GM18507 (cell line): ENCODE results near the gene TMEM40.
"Not testable (repeated sequence)": the region's sequence is repeated elsewhere in the genome, so short reads cannot be mapped to it uniquely, and the experiment has no call there.

Experiments used
- DNase-seq: peaks from one replicate; pipeline ENCODE4 v3.0.0; 2011; ENCODE audit warnings: low read depth; ENCODE audit not compliant: insufficient read length; ENCODE audit errors: extremely low spot score
- FAIRE-seq: peaks from 2 replicates; lab custom pipeline; 2011; peaks lifted over from hg19 to GRCh38; lab: Jason Lieb, UNC

TMEM40 gene

DNA sequence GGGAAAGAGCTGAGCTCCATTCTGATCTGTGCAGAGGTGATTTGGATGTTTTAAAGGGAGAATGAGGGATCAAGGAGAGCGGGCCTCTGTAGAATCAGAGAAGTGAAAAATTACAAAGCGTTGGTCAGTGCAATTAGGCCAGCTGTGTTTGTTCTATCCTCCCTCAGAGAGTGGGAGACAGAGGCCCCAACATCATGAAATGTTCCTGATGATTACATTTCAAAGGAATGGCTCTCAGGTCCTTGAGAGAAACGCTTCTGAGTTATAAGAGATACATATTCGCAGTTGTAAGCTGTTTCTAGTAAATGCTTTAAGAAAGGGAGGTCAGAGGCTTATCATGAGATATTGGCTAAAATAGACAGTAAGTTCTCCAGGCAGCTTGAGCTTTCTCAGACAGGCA, 21.7 kb upstream of the TMEM40 start:
- FAIRE-seq (no peak), DNase-seq (no peak)

DNA sequence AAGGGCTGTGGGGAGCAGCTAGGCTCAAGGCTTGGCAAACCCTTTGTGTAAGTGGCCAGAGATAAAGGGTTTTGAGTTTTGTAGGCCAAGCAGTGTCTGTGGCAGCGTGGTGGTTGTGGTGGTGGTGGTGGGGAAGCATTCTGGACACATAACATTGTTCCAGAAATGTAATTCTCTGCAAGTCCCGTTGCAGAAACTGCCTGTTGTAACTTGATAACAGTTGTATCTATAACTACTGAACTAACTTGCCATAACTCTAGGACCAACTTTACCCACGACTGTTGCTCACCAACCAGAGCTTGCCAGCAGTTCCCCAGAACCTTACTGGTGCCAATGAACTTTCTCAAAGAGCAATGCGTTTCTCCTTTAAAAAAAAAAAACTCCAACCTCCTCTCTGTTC, 18.1 kb upstream of the TMEM40 start:
- DNase-seq (no peak), FAIRE-seq (no peak)

DNA sequence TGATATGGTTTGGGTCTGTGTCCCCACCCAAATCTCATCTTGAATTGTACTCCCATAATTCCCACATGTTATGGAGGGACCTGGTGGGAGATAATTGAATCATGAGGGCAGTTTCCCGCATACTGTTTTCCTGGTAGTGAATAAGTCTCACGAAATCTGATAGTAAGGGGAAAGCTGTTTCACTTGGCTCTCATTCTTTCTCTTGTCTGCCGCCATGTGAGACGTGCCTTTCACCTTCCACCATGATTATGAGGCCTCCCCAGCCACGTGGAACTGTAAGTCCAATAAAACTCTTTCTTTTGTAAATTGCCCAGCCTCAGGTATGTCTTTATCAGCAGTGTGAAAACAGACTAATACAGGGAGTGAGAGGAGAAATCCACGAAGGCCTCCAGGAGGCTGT, 16.9 kb upstream of the TMEM40 start:
- not testable (repeated sequence) for FAIRE-seq, DNase-seq

DNA sequence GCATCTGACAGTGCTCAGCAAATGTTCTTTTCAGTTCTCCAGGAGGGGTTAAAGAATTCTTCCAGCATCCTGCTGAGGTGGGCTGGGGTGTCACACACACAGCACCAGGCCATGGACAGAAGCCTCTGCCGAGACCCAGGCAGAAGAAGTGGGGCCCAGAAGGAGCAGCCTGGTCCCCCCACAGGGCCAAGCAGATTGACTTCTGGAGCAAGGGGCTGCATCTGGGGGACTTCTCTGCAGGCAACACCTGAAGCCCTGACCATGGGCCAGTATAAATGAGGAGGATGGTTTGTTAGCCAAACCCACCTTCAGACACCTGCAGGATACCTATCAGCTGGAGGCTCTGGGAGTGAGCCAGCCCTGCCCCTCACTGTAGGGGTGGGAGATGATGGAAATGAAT, 16.2 kb upstream of the TMEM40 start:
- no peak for DNase-seq
- no peak for FAIRE-seq

DNA sequence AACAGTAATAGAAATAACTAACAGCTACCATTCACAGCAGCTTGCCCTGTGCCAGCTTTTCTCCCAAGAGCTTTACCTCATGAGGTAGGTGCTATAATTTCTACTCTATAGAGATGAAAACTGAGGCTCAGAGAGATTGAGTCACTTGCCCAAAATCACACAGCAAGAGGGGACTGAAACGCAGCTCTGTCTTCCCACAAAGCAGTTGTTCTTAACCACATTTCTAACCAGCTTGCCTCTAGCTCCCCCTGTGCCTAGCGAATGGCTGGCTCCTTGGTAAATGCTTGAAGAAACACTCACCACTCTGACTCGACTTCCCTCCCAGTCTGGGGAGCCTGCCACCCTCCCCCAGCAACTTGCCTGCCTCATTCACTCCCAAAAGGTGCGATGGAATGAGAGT, 15.6 kb upstream of the TMEM40 start:
- DNase-seq (no peak), FAIRE-seq (no peak)

DNA sequence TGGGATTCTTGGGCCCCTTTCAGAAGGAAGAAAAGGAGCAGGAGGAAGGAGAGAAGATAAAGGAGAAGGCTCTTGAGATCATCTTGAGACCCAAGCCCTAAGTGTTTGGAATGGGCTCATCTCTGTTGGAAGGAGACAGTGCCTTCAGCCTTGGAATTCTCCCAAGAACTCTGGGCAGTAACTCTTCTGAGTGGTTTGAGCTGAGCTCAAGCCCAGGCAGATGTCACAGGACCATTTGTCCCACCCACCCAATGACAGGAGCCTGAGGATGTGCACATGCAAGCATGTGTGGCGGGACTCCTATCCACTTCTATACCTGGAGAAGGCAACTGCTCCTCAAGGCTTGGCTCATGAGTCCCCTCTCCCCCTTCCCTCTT, 14.6 kb upstream of the TMEM40 start:
- DNase-seq (no peak), FAIRE-seq (no peak)

DNA sequence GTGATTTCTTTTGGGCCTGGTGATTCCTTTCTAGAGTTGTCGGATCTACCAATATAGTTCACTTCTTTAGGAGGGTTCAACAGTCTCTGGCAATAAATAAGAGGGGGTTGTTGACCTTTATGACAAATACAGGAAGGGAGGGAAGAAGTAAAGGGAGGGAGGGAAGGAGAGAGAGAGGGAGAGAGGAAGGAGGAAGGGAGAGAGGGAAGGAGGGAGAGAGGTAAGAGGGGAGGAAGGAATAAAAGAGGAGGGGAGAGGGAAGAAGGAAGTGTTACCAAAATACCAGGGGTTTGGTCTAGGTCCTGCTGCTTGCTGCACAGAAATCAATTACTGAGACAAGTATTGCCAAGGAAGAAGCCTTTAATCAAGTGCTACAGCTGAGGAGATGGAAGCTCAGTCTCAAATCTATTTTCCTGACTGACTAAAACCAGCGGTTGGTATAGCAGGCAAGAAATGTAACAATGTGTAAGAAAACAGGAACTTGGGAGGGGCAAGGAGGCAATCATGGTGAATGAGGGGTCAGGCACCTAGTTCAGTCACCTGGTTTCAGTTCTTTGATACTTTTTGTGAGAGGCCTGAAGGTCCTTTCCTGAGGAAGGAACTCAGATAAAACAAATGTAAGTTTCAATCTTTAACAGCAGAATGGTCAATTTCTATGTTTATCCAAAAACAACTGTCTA, 14.1 kb upstream of the TMEM40 start:
- FAIRE-seq (peak; percentile 45), DNase-seq (no peak)

DNA sequence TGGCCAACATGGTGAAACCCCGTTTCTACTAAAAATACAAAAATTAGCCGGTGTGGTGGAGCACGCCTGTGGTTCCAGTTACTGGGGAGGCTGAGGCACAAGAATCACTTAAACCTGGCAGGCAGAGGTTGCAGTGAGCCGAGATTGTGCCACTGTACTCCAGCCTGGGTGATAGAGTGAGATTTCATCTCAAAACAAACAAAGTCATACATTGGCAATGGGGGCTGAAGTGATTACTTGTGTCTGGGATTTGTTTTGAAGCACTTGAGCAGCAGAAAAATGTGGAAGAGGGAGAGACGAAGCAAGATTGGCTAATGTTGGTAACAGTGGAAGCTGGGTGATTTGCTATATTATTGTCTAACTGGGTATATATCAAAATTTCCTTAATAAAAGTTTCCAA, 13.4 kb upstream of the TMEM40 start:
- no peak for DNase-seq
- no peak for FAIRE-seq

DNA sequence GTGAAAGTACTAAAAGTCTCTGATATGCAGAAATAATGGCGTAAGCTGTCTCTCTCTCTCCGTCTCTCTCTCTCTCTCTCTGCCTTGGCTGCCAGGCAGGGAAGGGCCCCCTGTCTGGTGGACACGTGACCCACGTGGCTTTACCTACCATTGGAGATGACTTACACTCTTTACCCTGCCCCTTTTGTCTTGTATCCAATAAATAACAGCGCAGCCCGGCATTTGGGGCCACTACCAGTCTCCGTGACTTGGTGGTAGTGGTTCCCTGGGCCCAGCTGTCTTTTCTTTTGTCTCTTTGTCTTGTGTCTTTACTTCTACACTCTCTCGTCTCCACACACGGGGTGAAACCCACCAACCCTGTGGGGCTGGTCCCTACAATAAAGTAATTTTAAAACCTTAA, 12.2 kb upstream of the TMEM40 start:
- DNase-seq: no peak
- FAIRE-seq: no peak

DNA sequence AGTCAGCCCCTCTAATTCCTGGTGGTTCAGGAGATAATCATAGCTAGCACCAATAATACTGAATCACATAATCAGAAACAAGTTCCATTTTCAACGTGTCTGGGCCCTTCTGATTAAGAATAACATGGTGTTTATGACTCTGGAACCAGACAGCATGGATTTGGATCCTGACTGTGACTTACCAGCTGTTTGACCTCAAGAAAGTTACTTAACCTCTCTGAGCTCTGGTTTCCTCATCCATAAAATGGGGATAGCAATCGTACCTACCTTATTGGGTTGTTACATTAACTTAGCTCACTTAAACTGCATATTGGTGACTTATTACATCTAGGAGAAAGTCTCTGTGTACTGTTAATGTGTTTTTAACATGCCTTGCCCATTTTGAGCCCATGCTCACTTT, 10.7 kb upstream of the TMEM40 start:
- FAIRE-seq (no peak), DNase-seq (no peak)

DNA sequence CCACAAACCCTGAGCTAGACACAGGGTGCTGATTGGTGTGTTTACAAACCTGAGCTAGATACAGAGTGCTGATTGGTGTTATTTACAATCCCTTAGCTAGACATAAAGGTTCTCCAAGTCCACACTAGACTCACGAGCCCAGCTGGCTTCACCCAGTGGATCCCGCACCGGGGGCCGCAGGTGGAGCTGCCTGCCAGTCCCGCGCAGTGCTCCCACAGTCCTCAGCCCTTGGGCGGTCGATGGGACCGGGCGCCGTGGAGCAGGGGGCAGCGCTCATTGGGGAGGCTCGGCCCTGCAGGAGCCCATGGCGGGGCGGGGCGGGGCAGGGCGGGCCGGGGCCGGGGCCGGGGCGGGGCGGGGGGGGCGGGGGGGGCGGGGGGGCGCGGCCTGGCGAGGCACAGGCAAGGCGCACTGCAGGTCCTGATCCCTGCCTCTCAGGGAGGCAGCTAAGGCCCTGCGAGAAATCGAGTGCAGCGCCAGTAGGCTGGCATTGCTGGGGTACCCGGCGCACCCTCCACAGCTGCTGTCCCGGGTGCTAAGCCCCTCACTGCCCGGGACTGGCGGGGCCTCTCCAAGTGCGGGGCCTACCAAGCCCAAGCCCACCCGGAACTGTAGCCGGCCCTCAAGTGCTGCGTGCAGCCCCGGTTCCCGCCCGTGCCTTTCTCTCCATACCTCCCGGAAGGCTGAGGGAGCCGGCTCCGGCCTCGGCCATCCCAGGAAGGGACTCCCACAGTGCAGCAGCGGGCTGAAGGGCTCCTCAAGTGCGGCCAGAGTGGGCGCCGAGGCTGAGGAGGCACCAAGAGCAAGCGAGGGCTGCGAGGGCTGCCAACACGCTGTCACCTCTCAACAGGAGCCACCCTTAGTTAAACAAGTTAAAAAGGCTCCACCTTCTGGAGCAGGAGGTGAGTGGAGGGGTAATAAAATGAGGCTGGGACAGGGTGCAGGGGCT, 9.8 kb upstream of the TMEM40 start:
- DNase-seq (no peak), FAIRE-seq (no peak)

DNA sequence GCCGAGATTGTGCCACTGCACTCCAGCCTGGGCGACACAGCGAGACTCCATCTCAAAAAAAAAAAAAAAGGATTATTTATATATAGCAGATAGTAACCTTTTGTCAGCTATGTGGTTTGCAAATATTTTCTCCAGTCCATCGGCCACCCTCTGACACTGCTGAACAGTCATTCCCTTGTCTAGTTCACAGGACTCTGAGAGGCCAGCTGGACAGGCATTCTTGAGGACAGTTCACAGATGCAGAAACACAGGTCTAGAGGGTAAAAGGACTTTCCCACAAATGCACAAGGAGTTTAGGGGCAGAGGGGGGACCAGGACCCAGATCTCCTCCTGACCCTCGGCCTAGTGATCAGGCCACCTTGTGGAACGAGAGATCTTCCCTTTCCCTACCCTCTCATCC, 7.5 kb upstream of the TMEM40 start:
- FAIRE-seq: no peak
- DNase-seq: no peak

DNA sequence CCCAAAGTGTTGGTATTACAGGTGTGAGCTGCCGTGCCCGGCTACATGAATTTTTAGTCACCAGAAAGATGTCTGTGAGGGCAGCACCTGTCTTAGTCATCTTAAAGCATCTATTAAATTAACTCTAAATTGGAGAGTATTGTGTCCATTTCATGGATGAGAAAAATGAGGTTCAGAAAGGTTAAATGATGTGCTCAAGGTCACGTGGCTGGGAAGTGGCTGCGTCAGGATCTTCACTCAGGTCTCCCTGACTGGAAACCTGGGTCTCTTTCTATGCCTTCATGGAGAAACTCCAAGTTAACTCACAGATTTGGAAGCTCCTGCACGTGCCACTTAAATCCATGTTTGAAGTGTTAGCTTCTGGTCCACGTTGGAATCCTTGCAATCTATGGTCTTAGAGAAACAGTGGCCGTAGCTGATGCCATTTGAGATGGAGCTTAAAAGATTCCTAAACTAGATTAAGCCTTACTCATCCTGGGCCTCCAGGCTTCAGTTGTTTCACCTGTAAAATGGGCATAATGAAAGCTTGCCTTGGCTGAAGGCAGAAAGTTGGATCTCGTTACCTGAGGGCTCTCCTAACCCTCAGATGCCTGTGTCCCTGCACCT, 5.2 kb upstream of the TMEM40 start:
- DNase-seq (no peak), FAIRE-seq (no peak)

DNA sequence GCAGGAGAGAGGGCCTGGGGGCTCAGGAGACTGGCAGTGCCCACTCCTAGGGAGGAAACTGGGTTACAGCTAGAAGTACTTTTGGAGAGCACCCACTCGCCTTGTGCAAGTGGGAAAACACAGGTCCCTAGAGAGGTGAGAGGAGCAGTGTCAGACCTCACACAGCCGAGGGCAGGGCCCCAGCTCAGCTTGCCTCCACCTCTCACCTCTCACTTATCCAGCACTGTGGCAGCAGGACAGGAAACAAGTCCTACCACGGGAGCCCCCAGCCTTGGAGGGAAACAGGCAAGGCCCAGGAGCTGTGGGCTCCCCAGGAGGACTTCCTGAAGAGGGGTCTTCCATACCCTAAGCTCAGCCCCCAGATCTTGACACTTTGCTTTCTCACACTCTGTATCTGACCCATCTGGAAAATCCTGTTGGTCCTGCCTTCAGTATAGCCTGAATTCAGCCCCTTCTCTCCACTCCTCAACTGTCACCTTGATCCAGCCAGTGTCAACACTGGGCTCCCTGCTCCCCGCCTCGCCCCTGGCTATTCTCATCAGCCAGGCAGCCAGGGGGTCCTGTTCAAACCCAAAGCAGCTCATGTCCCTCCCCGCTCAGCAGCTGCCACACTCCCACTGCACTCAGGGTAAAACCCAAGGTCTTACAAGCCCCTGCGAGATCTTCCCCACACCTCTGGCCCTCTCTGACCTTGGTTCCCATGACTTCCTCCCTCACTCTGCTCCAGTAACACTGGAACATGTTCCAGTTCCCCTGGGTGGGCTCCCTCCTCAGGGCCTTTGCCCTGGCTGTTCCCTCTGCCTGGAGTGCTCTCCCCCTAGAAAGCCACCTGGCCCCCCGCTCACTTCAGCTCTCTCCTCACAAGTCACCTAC, 870 bp upstream of the TMEM40 start:
- FAIRE-seq: no peak
- DNase-seq: no peak

DNA sequence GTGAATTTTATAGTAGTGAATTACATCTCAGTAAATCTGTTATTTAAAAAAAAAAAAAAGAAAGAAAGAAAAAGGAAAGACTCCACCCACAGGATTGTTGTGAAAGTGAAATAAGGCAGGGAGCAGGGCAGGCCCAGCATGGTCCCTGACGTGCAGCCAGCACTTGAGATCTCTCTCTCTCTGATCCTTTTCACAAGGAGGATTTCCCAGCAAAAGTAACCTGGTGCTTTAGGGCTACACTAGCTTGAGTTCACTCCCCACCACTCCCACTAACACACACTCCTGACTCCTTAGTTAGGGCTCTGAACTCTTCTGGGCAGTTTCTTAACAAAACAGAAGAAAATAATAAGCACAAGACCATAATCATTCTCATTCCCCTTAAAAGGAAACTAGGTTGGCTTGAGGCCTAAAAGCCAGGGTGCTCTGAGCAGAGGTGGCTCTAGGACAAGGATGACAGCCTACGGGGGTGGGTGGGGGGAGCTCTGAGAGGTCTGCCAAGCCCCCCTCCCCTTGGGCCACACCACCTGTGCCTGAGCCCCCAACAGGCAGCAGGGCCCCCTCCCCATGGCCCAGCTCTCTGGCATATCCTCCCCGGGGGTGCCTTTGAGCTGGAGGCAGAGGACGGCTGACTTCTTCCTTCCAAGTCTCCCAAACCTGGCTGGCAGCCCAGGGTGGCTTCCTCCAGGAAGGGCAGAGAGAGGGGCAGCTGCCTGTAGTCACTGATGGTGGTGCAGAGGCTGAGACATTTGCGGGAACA, 856 bp downstream of the TMEM40 start:
- DNase-seq (no peak), FAIRE-seq (peak; percentile 81)

DNA sequence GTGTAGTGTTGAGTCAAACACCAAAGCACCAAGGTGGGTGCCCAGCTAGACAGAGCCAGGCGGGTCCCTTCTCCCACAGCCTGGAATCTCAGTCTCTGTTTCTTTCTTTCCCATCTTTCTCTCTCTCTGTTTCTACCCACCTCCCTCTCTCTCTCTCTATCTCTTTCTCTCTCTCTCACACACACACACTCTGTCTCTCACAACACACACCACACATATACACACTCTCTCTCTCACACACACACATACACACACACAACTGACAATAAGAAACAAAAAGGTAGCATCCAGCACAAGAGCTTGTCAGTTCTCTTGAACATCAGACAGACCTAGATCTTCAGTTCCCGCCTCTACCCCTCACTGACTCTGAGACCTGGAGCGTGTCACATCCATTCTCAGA, 2.4 kb downstream of the TMEM40 start:
- no peak for DNase-seq
- FAIRE-seq: no peak

DNA sequence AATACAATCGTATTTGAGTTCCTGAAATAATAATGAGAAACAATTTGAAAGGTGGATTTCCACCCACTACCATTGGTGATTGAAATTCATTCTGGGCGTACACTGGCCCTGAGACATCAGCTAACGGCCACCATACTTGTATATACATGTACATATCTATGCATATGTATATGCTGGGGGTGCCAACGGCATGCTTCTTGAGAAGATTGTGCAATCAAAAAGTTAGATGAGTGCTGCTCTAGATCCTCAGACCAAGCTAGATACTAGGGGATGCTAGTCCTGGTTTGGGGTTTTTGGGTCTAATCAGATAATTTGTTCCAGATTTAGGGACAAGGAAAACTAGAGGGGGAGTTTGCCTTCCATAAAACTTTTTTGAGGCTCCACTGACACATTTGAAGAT, 2.9 kb downstream of the TMEM40 start:
- FAIRE-seq: no peak
- DNase-seq: no peak

DNA sequence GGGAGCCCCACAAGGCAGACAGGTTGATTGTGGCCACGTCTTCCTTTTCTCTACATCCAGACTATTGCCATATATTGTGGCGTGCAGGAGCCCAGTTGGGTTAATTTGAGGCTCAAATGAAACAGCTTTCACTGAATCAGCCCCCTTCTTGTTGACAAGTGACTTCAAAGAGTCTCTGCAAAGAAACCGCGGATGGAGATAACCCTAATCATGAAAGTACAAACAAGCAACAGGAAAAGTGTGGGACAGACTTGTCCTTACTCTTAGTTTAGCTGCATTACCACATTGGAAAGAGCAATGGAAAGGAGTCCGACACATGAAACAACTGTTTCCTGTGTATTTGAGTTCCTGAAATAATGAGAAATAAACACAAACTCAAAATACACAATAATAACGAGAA, 3.3 kb downstream of the TMEM40 start:
- DNase-seq (no peak), FAIRE-seq (no peak)

DNA sequence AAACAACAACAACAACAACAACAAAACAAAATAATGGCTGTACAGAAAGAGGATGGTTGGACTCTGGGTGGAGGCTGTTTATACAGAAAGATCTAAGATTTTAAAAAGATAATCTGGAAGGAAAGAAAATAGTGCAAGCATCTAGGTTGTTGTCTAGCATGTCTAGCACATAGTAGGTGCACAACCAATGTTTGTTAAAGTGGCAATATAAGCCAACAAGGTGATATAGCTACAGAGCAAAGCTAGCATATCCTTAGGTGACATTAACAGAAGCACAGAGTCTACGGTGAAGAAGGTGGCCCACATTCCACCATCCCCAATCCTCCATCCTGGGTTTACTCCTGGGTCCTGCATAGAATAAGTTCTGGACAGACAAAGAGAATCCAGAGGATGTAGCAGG, 4.7 kb downstream of the TMEM40 start:
- FAIRE-seq: no peak
- DNase-seq: no peak
